Karpas-422 (cell line): Measurements from ENCODE around the gene MPV17L2. TPM values are rescaled to one million over a fixed set of nuclear protein-coding genes. Genes with fewer than 3 reads are reported as not detected.

Source experiments
- DNase-seq: peaks from one replicate; pipeline ENCODE4 v3.0.0-alpha.2; 2015
- H2AFZ ChIP-seq: fragments of 200-600 bp; sonication (generic); 2 replicates; pipeline ENCODE4 v1.6.1; 2014; ENCODE audit warnings: antibody characterized with exemption, low read length, mixed read lengths
- H3K27ac ChIP-seq: fragments of 200-600 bp; sonication (generic); 2 replicates; pipeline ENCODE4 v1.5.1; 2014; ENCODE audit warnings: mild to moderate bottlenecking, low read length, moderate library complexity
- H3K27me3 ChIP-seq: fragments of 200-600 bp; sonication (generic); 2 replicates; pipeline ENCODE4 v1.6.1; 2014; ENCODE audit warnings: low read length, mixed read lengths
- H3K36me3 ChIP-seq: fragments of 200-600 bp; sonication (generic); 2 replicates; pipeline ENCODE4 v1.6.1; 2014; ENCODE audit warnings: low read length, mixed read lengths; ENCODE audit not compliant: insufficient read depth
- H3K4me1 ChIP-seq: fragments of 200-600 bp; sonication (generic); 2 replicates; pipeline ENCODE4 v1.6.1; 2014; ENCODE audit warnings: mild to moderate bottlenecking, low read length, mixed read lengths
- H3K4me2 ChIP-seq: fragments of 200-600 bp; sonication (generic); 2 replicates; pipeline ENCODE4 v1.6.1; 2014; ENCODE audit warnings: low read length, low read depth, mild to moderate bottlenecking; ENCODE audit not compliant: poor library complexity, severe bottlenecking
- H3K4me3 ChIP-seq: fragments of 200-600 bp; sonication (generic); 2 replicates; pipeline ENCODE4 v1.5.1; 2014; ENCODE audit warnings: mild to moderate bottlenecking, antibody characterized with exemption, low read length, mixed read lengths
- H3K79me2 ChIP-seq: fragments of 200-600 bp; sonication (generic); 2 replicates; pipeline ENCODE4 v1.6.1; 2014; ENCODE audit warnings: mild to moderate bottlenecking, low read length, mixed read lengths
- H3K9ac ChIP-seq: fragments of 200-600 bp; sonication (generic); 2 replicates; pipeline ENCODE4 v1.6.0; 2014; ENCODE audit warnings: low read length
- H3K9me2 ChIP-seq: fragments of 200-600 bp; sonication (generic), shearing (Covaris generic); replicated peaks from 2 replicates; pipeline ENCODE4 v1.6.0; 2014; ENCODE audit warnings: mild to moderate bottlenecking, low read length, moderate library complexity; ENCODE audit not compliant: insufficient read depth
- H3K9me3 ChIP-seq: fragments of 300-700, 200-600 bp; sonication (generic); 2 replicates; pipeline ENCODE4 v1.6.1; 2014; ENCODE audit warnings: low read length, mixed read lengths
- H4K20me1 ChIP-seq: fragments of 200-600 bp; sonication (generic); 2 replicates; pipeline ENCODE4 v1.6.1; 2014; ENCODE audit warnings: mild to moderate bottlenecking, antibody characterized with exemption, low read length, low read depth; ENCODE audit not compliant: insufficient read depth
- total RNA-seq: library from RNA; depleted of rRNA; stranded (reverse); fragments of >200 nt; shearing (Covaris generic); gene quantifications from 2 replicates; pipeline ENCODE4 v1.2.3, GENCODE V29; 2014; ENCODE audit warnings: low replicate concordance; rRNA removed

The MPV17L2 gene
- 17.0 and 24.2 TPM in 2 replicates for total RNA-seq

GRCh38 chr19:18192673-18193387 is at the start of gene MPV17L2:
TSS of gene MPV17L2 (plus strand) at chr19:18193218. CDS start at chr19:18193282, 64 bp downstream.
- H3K4me2 ChIP-seq = peak within 1 kb of the TSS; percentile 83
- peak; percentile 100 for DNase-seq
- H2AFZ ChIP-seq = peak within 1 kb of the TSS; percentile 20; the same call in 1 of the 2 replicates
- no peaks in the 10 kb centered on the region for H3K27me3 ChIP-seq
- H4K20me1 ChIP-seq = no peaks in the 10 kb centered on the region
- no peaks in the 10 kb centered on the region for H3K9me2 ChIP-seq
- H3K36me3 ChIP-seq = no peaks in the 10 kb centered on the region
- H3K4me3 ChIP-seq = peak within 1 kb of the TSS; percentile 89
- H3K4me1 ChIP-seq = peaks cover 38% of the 10 kb centered on the region
- peaks cover 8% of the 10 kb centered on the region for H3K79me2 ChIP-seq
- peak within 1 kb of the TSS; percentile 80 for H3K9ac ChIP-seq
- no peaks in the 10 kb centered on the region for H3K9me3 ChIP-seq
- peak within 1 kb of the TSS; percentile 93 for H3K27ac ChIP-seq

GRCh38 chr19:18143902-18144301 is 49.1 kb upstream of the MPV17L2 start:
- Histone ChIP-seq H3K9me2 (no peaks in the 10 kb centered on the region), H3K27ac (no peak overlapping the region), H3K27me3 (no peaks in the 10 kb centered on the region), H2AFZ (no peak overlapping the region), H3K79me2 (no peaks in the 10 kb centered on the region), H3K4me3 (no peak overlapping the region), H3K4me2 (no peak overlapping the region), H3K36me3 (0 out of 2 replicates have a peak, but pooled peaks cover 5% of the 10 kb centered on the region), H4K20me1 (no peaks in the 10 kb centered on the region), H3K9ac (no peak overlapping the region), H3K9me3 (no peaks in the 10 kb centered on the region), H3K4me1 (no peaks in the 10 kb centered on the region)
- no peak for DNase-seq

GRCh38 chr19:18144361-18144760 is 48.7 kb upstream of the MPV17L2 start:
- Histone ChIP-seq H3K4me2 (no peak overlapping the region), H3K9ac (no peak overlapping the region), H4K20me1 (no peaks in the 10 kb centered on the region), H3K27ac (no peak overlapping the region), H3K4me1 (no peaks in the 10 kb centered on the region), H3K27me3 (no peaks in the 10 kb centered on the region), H3K4me3 (no peak overlapping the region), H2AFZ (no peak overlapping the region), H3K36me3 (0 out of 2 replicates have a peak, but pooled peaks cover 5% of the 10 kb centered on the region), H3K9me2 (no peaks in the 10 kb centered on the region), H3K9me3 (no peaks in the 10 kb centered on the region), H3K79me2 (no peaks in the 10 kb centered on the region)
- DNase-seq = no peak

- Histone ChIP-seq H2AFZ (no peak overlapping the region), H3K27ac (no peak overlapping the region), H3K9ac (no peak overlapping the region), H3K79me2 (no peaks in the 10 kb centered on the region), H3K9me2 (no peaks in the 10 kb centered on the region), H3K36me3 (0 out of 2 replicates have a peak, but pooled peaks cover 5% of the 10 kb centered on the region), H3K27me3 (no peaks in the 10 kb centered on the region), H3K4me2 (no peak overlapping the region), H3K9me3 (no peaks in the 10 kb centered on the region), H3K4me1 (no peaks in the 10 kb centered on the region), H4K20me1 (no peaks in the 10 kb centered on the region), H3K4me3 (no peak overlapping the region)
- no peak for DNase-seq
Observed at GRCh38 chr19:18144906-18145305, 48.1 kb upstream of the MPV17L2 start.

- Histone ChIP-seq H2AFZ (no peak overlapping the region), H3K9ac (no peak overlapping the region), H3K4me3 (no peak overlapping the region), H3K27me3 (no peaks in the 10 kb centered on the region), H3K4me1 (no peaks in the 10 kb centered on the region), H3K9me3 (no peaks in the 10 kb centered on the region), H3K9me2 (no peaks in the 10 kb centered on the region), H3K4me2 (no peak overlapping the region), H3K36me3 (0 out of 2 replicates have a peak, but pooled peaks cover 5% of the 10 kb centered on the region), H4K20me1 (no peaks in the 10 kb centered on the region), H3K27ac (no peak overlapping the region), H3K79me2 (no peaks in the 10 kb centered on the region)
- DNase-seq = no peak
Observed at GRCh38 chr19:18145391-18145999, 47.5 kb upstream of the MPV17L2 start.

- peaks cover 12% of the 10 kb centered on the region for H3K4me1 ChIP-seq
Observed at GRCh38 chr19:18147396-18147795, 45.6 kb upstream of the MPV17L2 start.

GRCh38 chr19:18149596-18149975 is 43.4 kb upstream of the MPV17L2 start:
- H3K4me3 ChIP-seq = no peak overlapping the region
- no peaks in the 10 kb centered on the region for H3K9me2 ChIP-seq
- H3K27ac ChIP-seq = no peak overlapping the region
- peaks cover 23% of the 10 kb centered on the region for H3K4me1 ChIP-seq
- H3K27me3 ChIP-seq = no peaks in the 10 kb centered on the region
- DNase-seq = no peak
- H3K9ac ChIP-seq = no peak overlapping the region
- H3K4me2 ChIP-seq = no peak overlapping the region
- peaks cover 13% of the 10 kb centered on the region for H3K79me2 ChIP-seq
- H3K9me3 ChIP-seq = no peaks in the 10 kb centered on the region
- no peaks in the 10 kb centered on the region for H4K20me1 ChIP-seq
- no peak overlapping the region for H2AFZ ChIP-seq
- no peaks in the 10 kb centered on the region for H3K36me3 ChIP-seq

More at GRCh38 chr19:18147396-18147795, 45.6 kb upstream of the MPV17L2 start:
- DNase-seq = no peak
- H3K4me3 ChIP-seq = no peak overlapping the region
- no peaks in the 10 kb centered on the region for H3K79me2 ChIP-seq
- H3K4me2 ChIP-seq = no peak overlapping the region
- no peak overlapping the region for H3K9ac ChIP-seq
- H4K20me1 ChIP-seq = no peaks in the 10 kb centered on the region
- no peaks in the 10 kb centered on the region for H3K9me3 ChIP-seq
- H3K9me2 ChIP-seq = no peaks in the 10 kb centered on the region
- no peak overlapping the region for H2AFZ ChIP-seq
- no peaks in the 10 kb centered on the region for H3K27me3 ChIP-seq
- H3K36me3 ChIP-seq = no peaks in the 10 kb centered on the region
- H3K27ac ChIP-seq = no peak overlapping the region

GRCh38 chr19:18150776-18151624 is 42.0 kb upstream of the MPV17L2 start:
- peaks cover 23% of the 10 kb centered on the region for H3K4me1 ChIP-seq

More at GRCh38 chr19:18150776-18151624, 42.0 kb upstream of the MPV17L2 start:
- H3K27me3 ChIP-seq = no peaks in the 10 kb centered on the region
- H3K9me2 ChIP-seq = no peaks in the 10 kb centered on the region
- H3K9me3 ChIP-seq = no peaks in the 10 kb centered on the region
- H3K27ac ChIP-seq = peak overlapping the region; percentile 96
- peak overlapping the region; percentile 92 for H3K4me2 ChIP-seq
- no peaks in the 10 kb centered on the region for H4K20me1 ChIP-seq
- H3K9ac ChIP-seq = peak overlapping the region; percentile 98
- no peaks in the 10 kb centered on the region for H3K36me3 ChIP-seq
- H2AFZ ChIP-seq = no peak overlapping the region
- peaks cover 19% of the 10 kb centered on the region for H3K79me2 ChIP-seq
- peak overlapping the region; percentile 49; the same call in 1 of the 2 replicates for H3K4me3 ChIP-seq
- DNase-seq = no peak
